GM23338 (cell line): ENCODE data around the gene NCS1.

Experiments
- CREB1 ChIP-seq: fragments of 250-450 bp; sonication (Bioruptor Pico); IDR thresholded peaks from 2 replicates; pipeline ENCODE4 v1.5.0; 2020; ENCODE audit warnings: low read depth, mild to moderate bottlenecking, moderate library complexity
- ETS1 ChIP-seq: IDR thresholded peaks from 2 replicates; pipeline ENCODE4 v1.6.1; 2016; ENCODE audit warnings: antibody characterized with exemption
- EZH2 ChIP-seq: fragments of 200-600 bp; sonication (generic); IDR thresholded peaks from one replicate; pipeline ENCODE4 v1.8.0; 2017; ENCODE audit warnings: antibody characterized with exemption, mild to moderate bottlenecking, low read depth; ENCODE audit not compliant: unreplicated experiment
- EZH2phosphoT487 ChIP-seq: fragments of 200-600 bp; sonication (generic); IDR thresholded peaks from one replicate; pipeline ENCODE4 v1.8.1; 2018; ENCODE audit warnings: antibody characterized with exemption; ENCODE audit not compliant: unreplicated experiment
- JUNB ChIP-seq: IDR thresholded peaks from one replicate; pipeline ENCODE4 v1.6.1; 2016; ENCODE audit warnings: antibody characterized with exemption; ENCODE audit not compliant: unreplicated experiment
- POLR2AphosphoS5 ChIP-seq: IDR thresholded peaks from 2 replicates; pipeline ENCODE4 v1.6.1; 2016; ENCODE audit warnings: antibody characterized with exemption, low read depth
- REST ChIP-seq: IDR thresholded peaks from one replicate; pipeline ENCODE4 v1.6.1; 2018; ENCODE audit warnings: antibody characterized with exemption; ENCODE audit not compliant: unreplicated experiment
- STAT1 ChIP-seq: IDR thresholded peaks from one replicate; pipeline ENCODE4 v1.6.1; 2016; ENCODE audit warnings: antibody characterized with exemption; ENCODE audit not compliant: unreplicated experiment
- ZNF114 ChIP-seq: fragments of 250-450 bp; sonication (Bioruptor Pico); IDR thresholded peaks from 2 replicates; pipeline ENCODE4 v1.5.0; 2020; ENCODE audit warnings: mild to moderate bottlenecking, moderate library complexity
- ZNF331 ChIP-seq: fragments of 250-450 bp; sonication (Bioruptor Pico); IDR thresholded peaks from 2 replicates; pipeline ENCODE4 v1.5.0; 2020; ENCODE audit warnings: low read depth, mild to moderate bottlenecking, moderate library complexity
- ZNF462 ChIP-seq: fragments of 250-450 bp; sonication (Bioruptor Pico); IDR thresholded peaks from 2 replicates; pipeline ENCODE4 v1.5.0; 2020; ENCODE audit warnings: mild to moderate bottlenecking, moderate library complexity
- TF ChIP-seq, protein P1 (sequence below), 2 experiments: fragments of 200-600 bp in 1 of 2; sonication (generic) in 1 of 2; conservative IDR thresholded peaks; 2 replicates each; pipeline versions ENCODE4 v1.5.1 to v1.6.1; 2016 to 2017; ENCODE audit warnings: antibody characterized with exemption in 2 of 2, low read depth in 2 of 2, mild to moderate bottlenecking in 2 of 2, moderate library complexity in 1 of 2

DNA sequence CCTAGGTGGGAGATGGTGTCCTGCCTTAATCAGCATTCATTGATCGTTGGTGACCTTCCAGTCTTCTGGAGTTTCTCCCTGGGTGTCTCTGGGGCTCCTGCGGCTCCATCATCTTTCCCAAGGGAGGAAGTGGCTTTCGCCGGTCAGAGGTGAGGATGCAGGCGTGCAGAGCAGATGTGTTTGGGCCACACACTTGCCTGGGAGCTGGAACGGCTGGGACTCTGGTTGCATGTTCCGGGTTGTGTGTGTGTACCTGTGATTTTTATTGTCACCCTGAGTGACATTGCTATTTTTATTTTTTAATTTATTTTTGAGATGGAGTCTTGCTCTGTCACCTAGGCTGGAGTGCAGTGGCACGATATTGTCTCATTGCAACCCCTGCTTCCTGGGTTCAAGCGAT, 103.0 kb downstream of the NCS1 start:
- no peak for TF ChIP-seq JUNB
- TF ChIP-seq, protein P1, sequence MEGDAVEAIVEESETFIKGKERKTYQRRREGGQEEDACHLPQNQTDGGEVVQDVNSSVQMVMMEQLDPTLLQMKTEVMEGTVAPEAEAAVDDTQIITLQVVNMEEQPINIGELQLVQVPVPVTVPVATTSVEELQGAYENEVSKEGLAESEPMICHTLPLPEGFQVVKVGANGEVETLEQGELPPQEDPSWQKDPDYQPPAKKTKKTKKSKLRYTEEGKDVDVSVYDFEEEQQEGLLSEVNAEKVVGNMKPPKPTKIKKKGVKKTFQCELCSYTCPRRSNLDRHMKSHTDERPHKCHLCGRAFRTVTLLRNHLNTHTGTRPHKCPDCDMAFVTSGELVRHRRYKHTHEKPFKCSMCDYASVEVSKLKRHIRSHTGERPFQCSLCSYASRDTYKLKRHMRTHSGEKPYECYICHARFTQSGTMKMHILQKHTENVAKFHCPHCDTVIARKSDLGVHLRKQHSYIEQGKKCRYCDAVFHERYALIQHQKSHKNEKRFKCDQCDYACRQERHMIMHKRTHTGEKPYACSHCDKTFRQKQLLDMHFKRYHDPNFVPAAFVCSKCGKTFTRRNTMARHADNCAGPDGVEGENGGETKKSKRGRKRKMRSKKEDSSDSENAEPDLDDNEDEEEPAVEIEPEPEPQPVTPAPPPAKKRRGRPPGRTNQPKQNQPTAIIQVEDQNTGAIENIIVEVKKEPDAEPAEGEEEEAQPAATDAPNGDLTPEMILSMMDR (conservative IDR thresholded peaks at IDR 0.05; ENCODE audit: low read depth in 2 of 2) = no peak
- no peak for TF ChIP-seq CREB1 (CRISPR knock-in tag)
- no peak for TF ChIP-seq REST
- no peak for TF ChIP-seq ZNF114 (CRISPR knock-in tag)
- TF ChIP-seq POLR2AphosphoS5 = no peak
- TF ChIP-seq EZH2 = no peak
- TF ChIP-seq ETS1 = no peak
- no peak for TF ChIP-seq STAT1
- TF ChIP-seq EZH2phosphoT487 = no peak
- no peak for TF ChIP-seq ZNF331 (CRISPR knock-in tag)
- TF ChIP-seq ZNF462 (CRISPR knock-in tag) = no peak
